ENCODE results near the gene LGR5. TPM values are rescaled to one million over a fixed set of nuclear protein-coding genes. Genes with fewer than 3 reads are reported as not detected.
"Not testable (repeated sequence)": the region's sequence is repeated elsewhere in the genome, so short reads cannot be mapped to it uniquely, and the experiment has no call there.

The LGR5 gene
- total RNA-seq, 2 donors from 2014 or later = 0.64 to 0.91 TPM

GRCh38 chr12:71476513-71476912 is 36.9 kb downstream of the LGR5 start:
- 58% methylated on average over 3 of the region's 3 CpGs for WGBS
- intact Hi-C loops (cut with DNase I) = no loop called here

DNA sequence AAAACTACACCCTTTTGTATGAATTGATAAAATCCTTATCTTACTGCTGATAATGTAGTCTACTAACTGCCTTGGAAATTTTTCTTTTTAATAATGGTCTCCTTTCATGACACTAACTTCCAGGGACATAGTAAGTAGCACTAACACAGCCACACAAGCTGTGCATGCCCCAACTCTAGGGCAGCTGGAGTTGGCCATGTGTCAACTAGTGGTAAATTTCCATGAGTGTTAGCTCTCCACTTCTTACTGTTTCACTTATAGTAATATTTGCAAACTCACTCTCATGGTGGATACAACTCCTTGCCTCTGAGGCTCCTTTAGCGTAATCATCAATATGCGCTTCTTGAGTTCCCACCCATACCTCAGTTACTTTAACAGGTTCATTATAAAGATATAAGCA is 38.0 kb downstream of the LGR5 start:
- H3K27ac ChIP-seq = no peak overlapping the region
- no peaks in the 10 kb centered on the region for H3K36me3 ChIP-seq
- H3K9me3 ChIP-seq = no peaks in the 10 kb centered on the region
- no peak overlapping the region for H3K4me3 ChIP-seq
- H3K27me3 ChIP-seq (replicated peaks; ENCODE audit: insufficient read depth) = no peaks in the 10 kb centered on the region
- intact Hi-C loops (cut with DNase I) = no loop called here
- DNase-seq (ENCODE audit: low spot score) = no peak
- 98% methylated on average over 2 of the region's 2 CpGs for WGBS
- H3K4me1 ChIP-seq (replicated peaks) = no peaks in the 10 kb centered on the region
- no peak for TF ChIP-seq POLR2AphosphoS5 (IDR thresholded peaks at IDR 0.05)
- no peak for TF ChIP-seq POLR2A (IDR thresholded peaks at IDR 0.05)
- TF ChIP-seq, protein P1, sequence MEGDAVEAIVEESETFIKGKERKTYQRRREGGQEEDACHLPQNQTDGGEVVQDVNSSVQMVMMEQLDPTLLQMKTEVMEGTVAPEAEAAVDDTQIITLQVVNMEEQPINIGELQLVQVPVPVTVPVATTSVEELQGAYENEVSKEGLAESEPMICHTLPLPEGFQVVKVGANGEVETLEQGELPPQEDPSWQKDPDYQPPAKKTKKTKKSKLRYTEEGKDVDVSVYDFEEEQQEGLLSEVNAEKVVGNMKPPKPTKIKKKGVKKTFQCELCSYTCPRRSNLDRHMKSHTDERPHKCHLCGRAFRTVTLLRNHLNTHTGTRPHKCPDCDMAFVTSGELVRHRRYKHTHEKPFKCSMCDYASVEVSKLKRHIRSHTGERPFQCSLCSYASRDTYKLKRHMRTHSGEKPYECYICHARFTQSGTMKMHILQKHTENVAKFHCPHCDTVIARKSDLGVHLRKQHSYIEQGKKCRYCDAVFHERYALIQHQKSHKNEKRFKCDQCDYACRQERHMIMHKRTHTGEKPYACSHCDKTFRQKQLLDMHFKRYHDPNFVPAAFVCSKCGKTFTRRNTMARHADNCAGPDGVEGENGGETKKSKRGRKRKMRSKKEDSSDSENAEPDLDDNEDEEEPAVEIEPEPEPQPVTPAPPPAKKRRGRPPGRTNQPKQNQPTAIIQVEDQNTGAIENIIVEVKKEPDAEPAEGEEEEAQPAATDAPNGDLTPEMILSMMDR (IDR thresholded peaks at IDR 0.05) = no peak

More at GRCh38 chr12:71476513-71476912, 36.9 kb downstream of the LGR5 start:
- DNase-seq (ENCODE audit: low spot score) = no peak
- TF ChIP-seq, protein P1 (IDR thresholded peaks at IDR 0.05) = no peak
- TF ChIP-seq POLR2AphosphoS5 (IDR thresholded peaks at IDR 0.05) (no peak), POLR2A (IDR thresholded peaks at IDR 0.05) (no peak)
- no peaks in the 10 kb centered on the region for H3K9me3 ChIP-seq
- no peak overlapping the region for H3K27ac ChIP-seq
- H3K27me3 ChIP-seq (replicated peaks; ENCODE audit: insufficient read depth) = no peaks in the 10 kb centered on the region
- H3K4me3 ChIP-seq = no peak overlapping the region
- no peaks in the 10 kb centered on the region for H3K36me3 ChIP-seq
- no peaks in the 10 kb centered on the region for H3K4me1 ChIP-seq (replicated peaks)

- DNase-seq (ENCODE audit: low spot score) = no peak
- Histone ChIP-seq H3K4me1 (replicated peaks) (no peaks in the 10 kb centered on the region), H3K36me3 (no peaks in the 10 kb centered on the region), H3K27ac (no peak overlapping the region), H3K27me3 (replicated peaks; ENCODE audit: insufficient read depth) (no peaks in the 10 kb centered on the region), H3K9me3 (no peaks in the 10 kb centered on the region), H3K4me3 (no peak overlapping the region)
- no peak for TF ChIP-seq POLR2A (IDR thresholded peaks at IDR 0.05)
- no peak for TF ChIP-seq POLR2AphosphoS5 (IDR thresholded peaks at IDR 0.05)
- 56% methylated on average over 1 of the region's 1 CpG for WGBS
- intact Hi-C loops (cut with DNase I) = no loop called here
Observed at GRCh38 chr12:71478270-71478669, 38.7 kb downstream of the LGR5 start.

- Histone ChIP-seq H3K27ac (no peak overlapping the region), H3K27me3 (replicated peaks; ENCODE audit: insufficient read depth) (no peaks in the 10 kb centered on the region), H3K9me3 (no peaks in the 10 kb centered on the region), H3K4me1 (replicated peaks) (no peaks in the 10 kb centered on the region), H3K4me3 (no peak overlapping the region), H3K36me3 (no peaks in the 10 kb centered on the region)
- no peak for TF ChIP-seq POLR2A (IDR thresholded peaks at IDR 0.05)
- no peak for TF ChIP-seq POLR2AphosphoS5 (IDR thresholded peaks at IDR 0.05)
- TF ChIP-seq, protein P1 (IDR thresholded peaks at IDR 0.05) = no peak
- DNase-seq (ENCODE audit: low spot score) = no peak
- WGBS = 51% methylated on average over 8 of the region's 8 CpGs
- intact Hi-C loops (cut with DNase I) = no loop called here
Observed at GRCh38 chr12:71484272-71484905, 44.8 kb downstream of the LGR5 start.

- intact Hi-C loops (cut with DNase I); H3K4me1 ChIP-seq (replicated peaks); H3K9me3 ChIP-seq; H3K4me3 ChIP-seq; H3K36me3 ChIP-seq; H3K27me3 ChIP-seq (replicated peaks; ENCODE audit: insufficient read depth); H3K27ac ChIP-seq; DNase-seq (ENCODE audit: low spot score): not testable (repeated sequence)
- WGBS = 65% methylated on average over 2 of the region's 2 CpGs
Observed at GRCh38 chr12:71490844-71491243, 51.2 kb downstream of the LGR5 start.

- Histone ChIP-seq H3K4me3 (no peak overlapping the region), H3K27ac (no peak overlapping the region), H3K36me3 (no peaks in the 10 kb centered on the region), H3K9me3 (no peaks in the 10 kb centered on the region), H3K27me3 (replicated peaks; ENCODE audit: insufficient read depth) (no peaks in the 10 kb centered on the region), H3K4me1 (replicated peaks) (no peaks in the 10 kb centered on the region)
- intact Hi-C loops (cut with DNase I) = no loop called here
- TF ChIP-seq POLR2AphosphoS5 (IDR thresholded peaks at IDR 0.05) = no peak
- TF ChIP-seq POLR2A (IDR thresholded peaks at IDR 0.05) = no peak
- TF ChIP-seq, protein P1 (IDR thresholded peaks at IDR 0.05) = no peak
- 68% methylated on average over 2 of the region's 2 CpGs for WGBS
- DNase-seq (ENCODE audit: low spot score) = no peak
Observed at GRCh38 chr12:71492604-71493003, 53.0 kb downstream of the LGR5 start.
